Hindlimb muscle (tissue), 1 donor: ENCODE data around the gene MBNL3. TPM values are rescaled to one million over a fixed set of nuclear protein-coding genes. Genes with fewer than 3 reads are reported as not detected.
A peak's percentile ranks its signal among the peaks of the same experiment; 100 is the strongest.

ENCODE experiments used
- DNase-seq: peaks from one replicate; pipeline ENCODE4 v3.0.0-alpha.2; 2013
- polyA plus RNA-seq: library from polyadenylated mRNA; unstranded; fragments of 120-200 nt; gene quantifications from one replicate; pipeline ENCODE4 v1.2.1, GENCODE V29; 2013; ENCODE audit not compliant: insufficient read length

MBNL3 gene, protein sequence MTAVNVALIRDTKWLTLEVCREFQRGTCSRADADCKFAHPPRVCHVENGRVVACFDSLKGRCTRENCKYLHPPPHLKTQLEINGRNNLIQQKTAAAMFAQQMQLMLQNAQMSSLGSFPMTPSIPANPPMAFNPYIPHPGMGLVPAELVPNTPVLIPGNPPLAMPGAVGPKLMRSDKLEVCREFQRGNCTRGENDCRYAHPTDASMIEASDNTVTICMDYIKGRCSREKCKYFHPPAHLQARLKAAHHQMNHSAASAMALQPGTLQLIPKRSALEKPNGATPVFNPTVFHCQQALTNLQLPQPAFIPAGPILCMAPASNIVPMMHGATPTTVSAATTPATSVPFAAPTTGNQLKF
- 11.4 TPM for polyA plus RNA-seq

DNA sequence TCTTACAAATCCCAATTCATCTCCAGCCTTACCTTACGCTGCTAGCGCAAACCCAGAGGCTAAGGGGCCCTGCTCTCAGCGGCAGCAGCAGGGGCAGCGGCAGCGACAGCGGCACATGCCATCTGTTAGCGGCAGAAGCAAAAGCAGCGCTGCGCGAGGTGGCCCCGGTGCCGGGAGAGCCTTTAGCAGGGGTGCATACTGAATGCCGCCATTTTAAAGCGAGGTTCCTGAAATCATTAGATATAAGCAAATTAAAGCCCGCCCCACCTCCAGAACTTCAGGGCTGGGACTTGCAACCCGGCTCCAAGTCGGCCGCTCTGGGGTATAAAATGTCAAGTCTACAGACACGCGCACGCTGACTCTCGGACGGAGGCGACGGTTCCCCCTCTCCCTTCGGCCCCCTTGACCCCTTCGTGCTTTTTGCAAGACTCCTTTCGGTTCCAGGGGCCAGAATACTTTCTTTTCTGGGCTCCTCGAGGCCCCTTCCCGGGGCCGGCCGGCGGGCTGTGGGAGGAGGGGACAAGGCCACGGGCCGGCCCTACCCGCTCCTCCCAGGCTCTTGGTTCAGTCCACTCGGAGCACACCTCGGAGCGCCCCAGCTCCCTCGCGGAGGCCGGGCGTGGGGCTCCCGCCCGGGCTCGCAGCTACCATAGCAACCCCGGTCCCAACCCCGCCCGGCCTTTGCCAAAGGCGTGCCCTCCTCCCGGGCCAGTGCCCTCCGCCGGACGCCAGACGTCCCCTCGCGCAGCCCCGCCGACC, at the start of gene MBNL3:
Gene MBNL3 (minus strand): TSS at position 220 of the 759 bp plus-strand sequence. CDS start 49,427 bp downstream, outside the sequence.
- peak; percentile 66 for DNase-seq

DNA sequence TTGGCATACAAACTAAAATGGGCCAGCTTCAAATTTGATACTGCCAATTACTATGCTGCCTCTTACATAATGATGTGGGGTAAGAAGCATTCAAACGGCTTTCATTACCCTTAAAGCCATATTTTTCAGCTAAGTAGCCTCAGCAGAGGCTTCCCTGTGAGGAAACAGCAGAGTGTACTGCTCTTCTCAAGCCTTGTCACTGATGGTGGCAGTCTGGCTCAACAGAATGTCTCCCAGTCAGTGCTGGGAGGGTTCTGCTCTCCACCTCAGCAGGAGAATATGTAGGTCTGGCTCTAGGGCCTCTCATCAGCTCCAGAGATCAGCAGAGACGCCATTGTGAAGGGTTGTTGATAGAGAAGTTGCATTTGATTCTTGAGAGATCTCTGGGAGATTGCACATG, 44.6 kb upstream of the MBNL3 start:
- no peak for DNase-seq

DNA sequence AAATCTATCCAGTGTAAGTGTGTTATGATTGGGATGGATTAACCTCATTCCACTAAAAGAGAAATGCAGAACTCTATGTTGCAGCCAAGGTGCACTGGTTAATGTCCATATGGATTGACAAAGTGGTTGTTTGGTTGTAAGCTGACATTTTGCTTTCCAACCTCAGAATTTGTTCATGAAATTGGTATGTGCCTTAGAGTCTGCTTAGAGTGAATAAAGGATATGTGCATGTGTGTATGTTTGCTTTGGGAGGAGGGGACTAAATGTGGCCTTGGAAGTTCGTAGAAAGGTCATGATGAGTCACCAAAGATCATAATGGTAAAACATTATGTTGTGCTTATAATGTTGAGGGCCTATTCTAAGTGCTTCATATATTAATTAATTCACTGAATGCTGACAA, 44.1 kb upstream of the MBNL3 start:
- no peak for DNase-seq

DNA sequence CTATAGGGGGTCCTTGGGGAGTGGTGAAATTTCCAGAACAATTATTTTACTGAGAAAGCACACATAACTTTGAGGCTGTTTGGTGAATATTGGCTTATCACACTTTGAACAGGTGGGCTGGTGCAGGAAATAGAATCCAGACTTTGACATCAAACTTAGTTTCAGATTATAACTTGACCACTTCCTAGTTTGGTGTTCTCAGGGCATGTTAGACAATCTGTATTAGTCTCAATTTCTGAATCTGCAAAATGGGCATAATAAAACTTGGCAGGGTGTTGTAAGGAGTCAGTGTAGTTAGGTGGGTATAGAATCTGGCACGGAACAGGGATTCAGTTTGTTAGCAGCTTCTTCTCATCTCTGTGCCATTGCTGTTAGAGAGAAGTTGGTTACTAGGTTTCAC, 43.3 kb upstream of the MBNL3 start:
- no peak for DNase-seq

DNA sequence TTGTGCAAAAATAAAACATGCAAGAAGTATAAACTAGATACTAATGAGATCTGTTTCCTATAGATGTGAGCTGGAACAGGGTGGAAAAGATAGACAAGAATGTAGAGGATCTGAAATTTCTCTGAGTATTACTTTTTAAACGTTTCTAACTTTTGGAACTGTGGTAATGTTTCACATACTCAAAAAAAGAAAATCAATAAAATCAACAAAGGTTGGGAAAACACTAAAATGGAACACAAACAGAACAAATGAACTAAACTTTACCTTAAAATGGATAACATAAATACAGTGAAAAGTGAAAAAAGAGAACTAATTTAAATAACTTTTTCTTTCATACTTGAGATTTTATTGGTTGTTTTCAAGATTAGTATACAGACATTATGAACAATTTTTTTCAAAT, 32.0 kb upstream of the MBNL3 start:
- no peak for DNase-seq

DNA sequence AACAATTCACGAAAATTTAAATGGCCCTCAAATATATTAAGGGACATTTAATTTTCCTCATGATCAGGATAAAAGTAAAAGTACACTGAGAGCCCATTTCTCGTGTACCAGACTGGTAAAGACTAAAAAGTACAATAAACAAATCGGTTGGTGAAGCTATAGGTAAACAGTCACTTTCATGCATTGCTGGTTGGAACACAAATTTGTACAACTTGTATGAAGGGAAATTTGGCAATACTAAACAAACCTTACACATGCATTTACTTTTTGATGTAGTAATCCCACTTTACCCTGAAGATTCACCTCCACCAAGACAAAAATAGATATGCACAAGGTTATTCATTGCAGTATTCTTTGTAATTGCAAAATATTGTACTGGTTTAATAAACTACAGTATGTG, 31.4 kb upstream of the MBNL3 start:
- no peak for DNase-seq

DNA sequence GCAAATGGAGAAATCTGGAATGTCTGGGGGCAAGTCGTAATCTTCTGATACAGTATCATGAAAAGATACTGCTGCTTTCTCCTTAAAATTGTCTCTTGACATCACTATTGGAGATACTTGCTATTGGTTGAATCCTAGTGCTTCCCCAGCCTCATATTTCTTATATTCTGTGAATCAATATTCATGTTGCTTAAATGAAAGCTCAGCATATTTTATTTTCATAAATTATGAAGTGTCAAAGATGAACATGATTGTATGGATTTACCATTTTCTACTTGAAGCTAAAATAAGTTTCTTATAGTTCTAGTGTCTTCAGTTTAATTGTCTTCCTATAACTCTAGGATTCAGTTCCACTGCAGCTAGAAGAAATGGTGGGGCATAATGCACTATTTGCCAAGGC, 29.6 kb upstream of the MBNL3 start:
- no peak for DNase-seq

DNA sequence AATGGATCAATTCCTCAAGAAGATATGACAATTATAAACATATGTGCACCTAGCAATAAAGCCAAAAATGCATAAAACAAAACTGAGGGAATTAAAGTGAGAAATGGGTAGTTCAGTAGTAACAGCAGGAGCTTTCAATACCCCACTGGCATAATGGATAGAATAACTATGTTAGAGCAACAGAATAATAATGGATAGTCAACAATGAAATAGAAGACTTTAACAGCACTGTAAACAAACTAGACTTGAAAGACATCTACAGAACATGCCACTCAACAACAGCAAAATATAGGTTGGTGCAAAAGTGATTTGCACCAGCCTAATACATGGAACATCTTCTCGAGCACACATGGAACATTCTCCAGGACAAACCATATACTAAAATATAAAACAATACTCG, 20.0 kb upstream of the MBNL3 start:
- DNase-seq, result no peak

DNA sequence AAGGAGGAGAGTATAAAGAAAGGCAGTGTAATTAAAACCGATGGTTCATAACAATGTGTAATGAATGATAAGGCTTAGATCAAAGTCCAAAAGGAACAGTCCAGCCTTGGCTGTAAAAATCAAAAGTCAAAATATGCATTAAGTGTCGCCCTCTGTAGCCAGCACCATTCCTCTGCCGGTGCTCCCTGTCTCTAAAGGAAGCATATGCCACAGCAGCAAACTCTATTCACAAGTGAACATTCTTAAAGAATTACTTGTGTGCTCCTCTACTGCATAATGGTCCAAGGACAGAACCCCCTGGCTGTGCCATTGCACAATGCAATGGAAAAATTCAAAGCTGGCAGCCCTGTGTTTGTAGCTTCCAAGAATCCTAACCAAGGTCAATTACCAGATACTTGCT, 16.3 kb upstream of the MBNL3 start:
- no peak for DNase-seq

DNA sequence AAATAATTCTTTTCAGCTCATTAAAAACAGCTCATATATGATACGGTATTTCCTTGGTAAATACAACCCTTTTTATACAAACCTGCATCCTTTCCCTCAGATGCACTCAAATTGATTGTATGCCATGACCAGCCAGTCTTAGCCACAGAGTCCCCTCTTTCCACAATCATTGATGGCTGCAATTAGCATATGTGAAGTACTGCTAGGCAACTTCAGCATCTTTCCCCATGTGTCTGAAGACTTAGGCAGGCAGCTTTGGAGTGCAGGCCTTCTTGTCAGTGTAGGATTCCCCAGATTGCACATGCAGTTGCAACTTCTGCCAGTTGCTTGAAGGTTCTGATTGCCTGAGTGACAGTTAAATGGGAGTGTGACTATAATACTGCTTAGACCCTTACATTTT, 15.6 kb upstream of the MBNL3 start:
- no peak for DNase-seq

DNA sequence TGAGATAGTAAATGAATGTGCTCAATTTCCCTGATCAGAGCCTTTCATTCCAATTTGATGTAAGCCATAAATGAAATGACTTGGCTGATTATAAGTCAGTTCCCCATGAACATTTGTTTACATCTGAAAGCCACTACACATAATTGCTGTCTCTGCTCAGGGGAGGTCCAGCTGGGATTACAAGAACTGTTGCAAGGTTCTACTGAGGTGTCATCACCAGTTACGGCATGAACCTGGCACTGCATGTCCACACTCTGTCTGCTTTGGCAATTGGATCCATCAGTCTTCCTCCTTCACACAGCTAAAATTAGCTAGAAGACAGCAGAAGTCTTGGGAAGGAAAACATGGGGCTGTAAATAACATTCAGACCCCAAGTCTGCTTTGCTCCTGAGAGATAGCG, 12.8 kb upstream of the MBNL3 start:
- no peak for DNase-seq

DNA sequence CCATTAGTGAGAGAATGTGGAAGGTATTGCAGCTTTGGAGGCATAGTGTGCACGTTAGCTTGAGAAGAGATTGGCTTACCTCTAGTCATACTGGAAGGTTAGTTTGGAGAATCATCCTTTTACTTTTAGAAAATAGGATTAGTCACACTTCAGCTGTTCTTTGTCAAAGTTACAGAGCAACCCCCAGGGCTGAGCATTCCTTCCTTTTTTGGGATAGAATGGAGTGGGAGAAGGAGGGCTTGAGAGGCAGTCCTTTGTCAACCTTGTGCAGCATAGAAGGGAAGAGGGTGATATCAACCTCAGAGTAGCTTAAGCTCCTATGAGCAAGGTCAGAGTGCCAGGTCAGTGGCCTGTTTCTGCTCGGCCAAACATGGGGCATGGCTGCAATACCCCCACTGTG, 8.6 kb upstream of the MBNL3 start:
- no peak for DNase-seq

DNA sequence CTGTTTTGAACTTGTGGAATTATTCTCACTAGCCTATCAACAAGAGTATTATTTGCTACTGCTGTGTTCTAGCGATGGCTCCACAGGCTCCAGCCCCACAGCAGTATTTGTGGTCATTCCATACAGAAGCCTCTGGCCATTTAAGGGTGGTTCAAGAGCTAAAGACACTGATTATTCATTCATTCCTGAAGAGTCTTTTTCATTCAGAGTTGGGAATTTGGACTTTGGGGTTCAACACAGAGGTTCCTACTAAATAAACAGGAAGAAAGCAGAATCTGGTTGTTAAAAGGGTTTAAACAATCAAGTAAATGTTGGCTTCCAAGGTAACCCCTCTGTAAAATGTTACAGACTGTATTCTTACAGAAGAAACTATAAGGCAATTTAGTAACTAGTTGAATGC, 4.3 kb upstream of the MBNL3 start:
- no peak for DNase-seq

DNA sequence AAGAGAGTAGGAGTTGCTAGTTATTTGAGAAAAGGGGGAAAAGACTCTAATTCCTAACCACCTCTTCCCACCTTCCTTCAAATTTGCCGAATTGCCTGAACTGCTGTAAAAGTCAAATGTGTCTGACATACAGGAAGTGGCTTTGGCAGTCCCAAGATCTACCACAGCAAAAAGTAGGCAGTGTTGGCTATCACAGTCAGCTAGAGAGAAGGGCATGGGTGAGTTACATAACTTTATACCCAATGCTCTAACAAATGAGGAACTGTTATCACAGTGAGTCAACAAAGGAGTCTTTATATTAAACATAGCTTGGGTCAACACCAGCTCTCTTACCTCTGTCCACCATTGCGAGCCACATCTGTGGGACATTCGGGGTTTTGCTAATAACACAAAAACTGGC, 2.4 kb upstream of the MBNL3 start:
- no peak for DNase-seq

DNA sequence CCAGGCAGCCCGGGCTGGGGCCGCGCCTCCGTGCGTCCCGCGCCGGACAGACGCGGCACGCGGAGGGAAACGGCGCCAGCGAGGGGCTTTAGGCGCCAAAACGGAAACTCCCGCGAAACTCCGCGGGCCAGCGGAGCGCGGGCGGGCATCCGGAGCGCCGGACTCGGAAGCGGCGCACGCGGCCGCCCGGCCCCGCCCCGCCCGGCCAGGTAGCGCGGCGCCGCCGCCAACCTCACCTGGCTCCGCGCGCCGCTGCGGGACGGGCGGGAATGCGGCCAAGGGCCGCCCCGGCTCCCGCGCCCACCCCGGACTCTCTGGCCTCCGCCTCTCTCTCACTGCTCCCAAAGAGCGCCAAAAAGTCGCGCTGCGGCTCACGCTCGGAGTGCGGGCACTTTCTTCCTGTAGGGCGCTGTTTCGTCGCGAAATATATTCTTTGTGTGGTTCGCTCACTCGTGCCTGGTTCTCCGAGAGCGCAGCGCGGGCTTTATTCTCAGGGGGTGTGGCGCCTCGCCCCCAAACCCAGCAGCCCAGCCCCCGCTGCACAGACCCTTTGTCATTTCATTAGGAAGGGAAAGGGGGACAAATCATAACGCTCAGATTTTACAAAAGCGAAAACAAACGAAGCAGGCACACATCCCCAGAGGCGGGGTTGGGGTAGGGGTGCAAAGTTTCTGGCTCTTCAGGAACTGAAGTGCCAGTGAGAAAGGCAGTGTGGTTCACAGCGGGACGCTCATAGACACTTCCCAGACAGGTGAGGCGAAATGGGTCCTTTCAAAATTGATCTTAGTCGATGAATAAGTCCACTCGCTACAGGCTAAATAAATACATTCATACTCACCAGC, 961 bp upstream of the MBNL3 start:
- DNase-seq, result peak; percentile 40

DNA sequence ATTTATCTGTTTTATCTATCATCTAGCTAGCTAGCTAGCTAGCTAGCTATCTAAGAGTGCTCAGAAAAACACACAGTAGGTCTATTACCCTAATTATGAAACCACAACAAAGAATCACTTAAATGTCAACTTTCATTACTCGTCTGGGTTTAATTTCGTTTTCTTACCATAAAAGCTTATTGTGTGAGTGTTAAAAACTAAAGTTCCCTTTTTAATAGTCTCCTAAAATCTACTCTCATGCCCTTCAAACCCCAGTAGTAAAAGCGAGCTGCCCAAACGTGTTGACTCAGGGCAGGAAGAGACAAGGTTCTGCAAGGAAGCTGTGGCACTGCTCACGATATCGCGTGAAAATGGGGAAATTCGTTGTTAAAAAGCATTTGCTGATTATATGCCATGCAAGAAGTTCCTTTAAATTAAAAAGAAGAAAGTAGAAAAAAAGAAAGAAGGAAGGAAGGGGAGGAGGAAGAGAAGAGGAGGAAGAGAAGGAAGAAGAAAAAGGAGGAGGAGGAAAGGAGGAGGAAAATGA, 595 bp downstream of the MBNL3 start:
- no peak for DNase-seq

DNA sequence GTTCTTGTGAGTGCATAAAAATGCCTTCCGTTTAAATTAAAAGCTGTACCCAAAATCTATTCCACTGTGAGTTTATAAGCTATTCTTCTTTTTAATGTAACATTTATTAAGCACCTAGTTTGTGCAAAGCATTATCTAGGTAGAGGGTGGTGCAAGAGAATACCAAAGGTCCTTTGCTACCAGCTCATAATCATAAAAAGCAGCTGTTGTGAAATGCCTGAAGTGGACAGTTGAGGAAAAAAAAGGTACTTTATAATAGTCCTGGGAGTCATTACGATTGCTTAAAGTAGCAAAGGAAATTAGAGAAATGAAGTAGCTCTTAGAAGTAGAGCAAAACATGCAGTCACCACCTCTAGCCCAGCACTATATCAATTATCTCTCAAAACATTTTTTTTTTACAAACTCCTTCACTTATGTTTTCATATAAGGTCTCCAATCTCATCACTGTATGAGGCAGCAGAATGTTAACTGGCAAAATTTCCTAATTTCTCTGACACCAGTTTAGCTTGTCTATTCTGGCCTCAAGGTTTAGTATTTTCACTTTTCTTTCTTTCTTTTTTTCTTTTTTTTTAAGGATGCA, 2.1 kb downstream of the MBNL3 start:
- DNase-seq, result no peak

DNA sequence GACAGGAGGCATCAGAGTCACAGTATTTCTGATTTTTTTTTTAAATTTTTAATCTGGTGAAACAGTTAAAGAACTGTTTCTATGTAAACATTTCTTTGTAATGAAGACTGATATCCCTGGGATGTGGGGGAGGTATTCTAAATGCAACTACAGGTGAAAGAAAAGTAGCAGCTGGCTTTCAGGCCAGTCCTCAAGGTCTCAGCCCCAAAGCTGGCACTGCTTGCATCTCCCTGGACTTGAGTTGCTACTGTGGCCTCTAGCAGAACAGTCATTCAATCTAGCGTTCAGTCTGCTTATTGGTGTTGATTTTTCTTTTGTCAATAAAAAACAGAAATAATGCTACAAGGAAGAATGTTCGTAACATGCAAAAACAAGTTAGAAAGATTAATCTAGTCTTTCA, 4.9 kb downstream of the MBNL3 start:
- no peak for DNase-seq

DNA sequence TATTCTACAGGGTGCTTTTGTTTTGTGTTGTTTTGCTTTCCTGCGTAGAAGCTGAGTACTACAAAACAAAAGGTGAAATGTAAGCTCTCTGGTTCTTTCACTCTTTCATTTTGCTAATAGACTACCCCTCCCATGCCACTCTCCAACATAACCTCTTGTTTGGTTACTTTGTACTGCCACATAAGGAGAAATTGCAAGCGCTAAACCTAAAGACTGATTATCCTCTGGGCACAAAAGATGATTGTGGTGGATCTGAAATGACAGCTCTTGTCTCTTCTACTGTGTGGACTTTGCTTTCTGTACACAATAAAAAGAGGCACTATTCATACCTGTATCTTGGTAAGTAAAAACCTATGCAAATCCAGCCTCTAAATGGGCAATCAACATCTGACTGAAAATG, 5.3 kb downstream of the MBNL3 start:
- DNase-seq, result no peak

DNA sequence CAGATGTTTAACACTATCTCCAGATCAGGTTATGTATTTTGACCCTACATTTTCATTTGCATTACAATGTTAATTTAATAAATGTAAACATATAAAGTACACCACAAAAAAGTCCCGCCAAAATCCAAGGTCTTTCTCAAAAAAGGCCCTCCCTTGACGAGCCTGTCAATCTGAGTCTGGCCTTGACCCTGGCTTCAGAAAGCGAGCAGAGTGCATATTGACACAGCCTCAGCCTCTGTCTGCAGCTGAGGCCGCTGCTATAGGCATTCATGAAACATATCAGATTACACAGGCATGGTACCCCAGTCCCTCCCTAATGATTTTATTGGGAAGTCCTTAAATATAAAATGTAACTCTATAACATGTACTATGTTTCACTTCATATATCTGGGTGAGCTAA, 6.2 kb downstream of the MBNL3 start:
- DNase-seq, result no peak

DNA sequence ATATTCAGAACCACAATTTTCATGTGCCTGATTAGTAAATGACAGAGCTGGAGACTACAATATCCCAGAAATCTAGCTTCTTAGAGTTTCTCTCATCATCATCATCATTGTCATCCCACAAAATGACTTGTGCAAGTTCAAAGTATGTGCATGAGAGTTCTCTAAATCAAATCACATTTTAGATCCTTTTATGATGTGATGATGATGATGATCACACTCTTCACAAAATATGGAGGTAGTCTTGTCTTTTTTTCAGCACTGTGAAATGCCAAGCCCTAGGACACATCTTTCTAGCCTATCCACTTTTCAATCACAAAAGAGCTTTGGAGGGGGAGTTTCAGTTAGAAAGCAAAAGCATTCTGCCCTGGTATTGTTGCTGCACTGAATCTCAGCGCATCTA, 7.4 kb downstream of the MBNL3 start:
- no peak for DNase-seq

DNA sequence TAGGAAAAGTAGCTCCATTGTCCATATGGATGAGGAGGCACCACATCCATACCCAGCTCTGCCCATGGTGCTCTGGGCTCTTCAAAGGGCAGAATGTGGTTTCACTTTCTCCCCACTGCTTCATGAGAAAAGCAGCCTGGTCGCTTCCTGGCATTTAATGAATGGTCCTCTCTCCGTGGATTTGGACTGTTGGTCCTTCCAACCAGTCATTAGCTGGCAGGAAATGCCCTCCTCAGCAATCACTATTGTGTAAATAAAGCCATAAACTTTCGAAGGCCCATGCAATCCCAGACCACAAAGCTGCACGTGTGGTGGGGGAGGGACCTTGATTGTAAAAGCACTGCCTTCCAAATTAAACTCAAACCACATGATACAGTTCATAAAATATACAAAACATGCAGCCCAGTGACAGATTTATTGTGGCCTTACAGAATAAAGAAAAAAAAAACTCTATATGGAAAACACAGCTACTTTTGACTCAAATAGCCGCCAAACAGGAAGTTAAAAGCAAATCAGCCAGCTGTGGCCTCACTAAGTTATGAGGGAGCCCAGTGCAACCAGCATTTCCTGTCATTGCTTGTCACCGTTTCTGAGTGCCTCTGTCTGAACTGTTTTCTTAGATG, 8.1 kb downstream of the MBNL3 start:
- peak; percentile 47 for DNase-seq
